Left colon (tissue), 2 donors: ENCODE data around the gene TFR2. TPM values are rescaled to one million over a fixed set of nuclear protein-coding genes. Genes with fewer than 3 reads are reported as not detected.

ENCODE experiments used
- ATAC-seq: fragments of 200-7000 bp; cut with Tn5 transposase; one replicate; pipeline ENCODE4 v1.9.1; 2020; ENCODE audit warnings: mild to moderate bottlenecking, moderate library complexity
- DNase-seq, 2 donors: peaks; one replicate each; pipeline ENCODE4 v3.0.0-alpha.2; 2020
- intact Hi-C, 2 donors: fragments of 100-400 bp; cut with DNase I in 1 of 2; cut with micrococcal nuclease in 1 of 2; formaldehyde crosslinking; loops; one replicate each; pipeline versions ENCODE4 v1.11.2 to v1.14.0; 2022; cut with DNase I, micrococcal nuclease
- total RNA-seq, 2 donors: library from RNA; stranded (reverse); fragmentation: NEBNext Ultra II Directional; extraction: Animal tissue kit (Norgen Biotek cat#: 25700); gene quantifications; one replicate each; pipeline ENCODE4 v1.2.1, GENCODE V29; 2021
- donor health status: DM: no; HTN: no; CAD: no.
- donor health status: DM: yes; HTN: yes; CAD: no.

Gene TFR2
- total RNA-seq, 2 donors from 2014 or later: 0.22 to 0.64 TPM

GRCh38 chr7:100602889-100603725, 38.2 kb downstream of the TFR2 start:
- peak; percentile 45 to 67 for DNase-seq
- intact Hi-C loops: no loop called here
- no peak for ATAC-seq

- DNase-seq (no peak), ATAC-seq (no peak)
- intact Hi-C loops: no loop called here
Observed at GRCh38 chr7:100600730-100601038, 40.7 kb downstream of the TFR2 start.

- intact Hi-C loops: no loop called here
- DNase-seq (no peak), ATAC-seq (no peak)
Observed at GRCh38 chr7:100599911-100600729, 41.2 kb downstream of the TFR2 start.

- DNase-seq (no peak), ATAC-seq (no peak)
- intact Hi-C loops: no loop called here
Observed at GRCh38 chr7:100598425-100598824, 42.9 kb downstream of the TFR2 start.

- intact Hi-C loops: no loop called here
- DNase-seq (no peak), ATAC-seq (no peak)
Observed at GRCh38 chr7:100595188-100595587, 46.2 kb downstream of the TFR2 start.

GRCh38 chr7:100591596-100591995, 49.8 kb downstream of the TFR2 start:
- ATAC-seq (no peak), DNase-seq (no peak)
- intact Hi-C loops: no loop called here

- no peak for ATAC-seq
- intact Hi-C loops: no loop called here
- peak in 1 of 2 donors; percentile 30 for DNase-seq
Observed at GRCh38 chr7:100590077-100590737, 51.1 kb downstream of the TFR2 start.

GRCh38 chr7:100589341-100589947, 51.9 kb downstream of the TFR2 start:
- no peak for ATAC-seq
- DNase-seq: no peak
- intact Hi-C loops: loop anchor here in 1 of 2 donors (10.0 kb wide), 1 partner anchor 95 kb away; no protein-coding TSS in a partner anchor

GRCh38 chr7:100588438-100588837, 52.9 kb downstream of the TFR2 start:
- DNase-seq (no peak), ATAC-seq (no peak)
- intact Hi-C loops: loop anchor here in 1 of 2 donors (10.0 kb wide), 1 partner anchor 96 kb away; no protein-coding TSS in a partner anchor

- ATAC-seq: peak; percentile 78
- DNase-seq: peak; percentile 99 to 100
Observed at GRCh38 chr7:100586266-100587025, 54.9 kb downstream of the TFR2 start, which contains the start of gene FBXO24. TSS of gene FBXO24 (plus strand) at chr7:100586328. CDS start at chr7:100586626, 298 bp downstream.

GRCh38 chr7:100585511-100586265, 55.7 kb downstream of the TFR2 start, which contains the start of gene LRCH4:
TSS of gene LRCH4 (minus strand) at chr7:100586129. CDS start at chr7:100586100, 29 bp downstream.
- ATAC-seq (peak; percentile 77), DNase-seq (peak; percentile 70 to 82)
- intact Hi-C loops: loop anchor here in 1 of 2 donors (10.0 kb wide), 1 partner anchor 99 kb away; no protein-coding TSS in a partner anchor

More at GRCh38 chr7:100586266-100587025, 54.9 kb downstream of the TFR2 start, which contains the start of gene FBXO24:
- intact Hi-C loops: loop anchor here in 1 of 2 donors (10.0 kb wide), 1 partner anchor 98 kb away; no protein-coding TSS in a partner anchor

- DNase-seq (peak; percentile 72 to 85), ATAC-seq (peak; percentile 31)
- intact Hi-C loops: loop anchor here in 1 of 2 donors (10.0 kb wide), 1 partner anchor 100 kb away; no protein-coding TSS in a partner anchor
Observed at GRCh38 chr7:100584683-100585510, 56.5 kb downstream of the TFR2 start.

GRCh38 chr7:100584054-100584682, 57.2 kb downstream of the TFR2 start:
- intact Hi-C loops: loop anchor here in 1 of 2 donors (10.0 kb wide), 1 partner anchor 101 kb away; no protein-coding TSS in a partner anchor
- DNase-seq: peak; percentile 34
- ATAC-seq: no peak

- no peak for ATAC-seq
- intact Hi-C loops: loop anchor here in 1 of 2 donors (10.0 kb wide), 1 partner anchor 101 kb away; no protein-coding TSS in a partner anchor
- DNase-seq: peak; percentile 72 to 73
Observed at GRCh38 chr7:100583132-100584053, 58.0 kb downstream of the TFR2 start.
